DND-41 (cell line): Measurements from ENCODE around the gene AKAP6.

Experiments used
- EZH2 ChIP-seq: IDR thresholded peaks from 3 replicates; pipeline ENCODE4 v1.6.1; 2012; ENCODE audit warnings: borderline replicate concordance, low read depth, mild to moderate bottlenecking, moderate library complexity, low read length, inconsistent platforms; ENCODE audit not compliant: severe bottlenecking
- TF ChIP-seq, protein P1 (sequence below): IDR thresholded peaks from 2 replicates; pipeline ENCODE4 v1.5.1; 2012; ENCODE audit warnings: borderline replicate concordance, low read length, moderate library complexity, mild to moderate bottlenecking; ENCODE audit not compliant: poor library complexity, severe bottlenecking; ENCODE audit errors: extremely low read depth

DNA sequence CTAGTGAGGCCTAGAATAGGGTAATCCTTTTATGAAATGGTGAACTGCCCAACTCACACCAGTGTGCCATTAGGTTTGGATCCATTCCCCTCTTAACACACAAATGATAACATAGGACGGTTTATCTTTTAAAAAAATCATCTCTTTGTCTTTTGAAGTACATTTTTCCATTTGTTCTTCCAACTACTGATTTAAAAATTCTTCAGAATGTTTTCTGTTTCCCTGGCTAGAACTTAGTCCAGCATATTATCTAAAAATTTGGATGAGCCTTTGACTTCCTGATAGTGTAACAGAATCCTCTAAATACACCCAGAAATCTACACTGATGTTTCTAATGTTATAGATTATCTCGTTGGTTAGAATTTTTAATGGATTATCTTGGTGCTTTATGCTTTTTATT, 359.8 kb downstream of the AKAP6 start:
- TF ChIP-seq, protein P1, sequence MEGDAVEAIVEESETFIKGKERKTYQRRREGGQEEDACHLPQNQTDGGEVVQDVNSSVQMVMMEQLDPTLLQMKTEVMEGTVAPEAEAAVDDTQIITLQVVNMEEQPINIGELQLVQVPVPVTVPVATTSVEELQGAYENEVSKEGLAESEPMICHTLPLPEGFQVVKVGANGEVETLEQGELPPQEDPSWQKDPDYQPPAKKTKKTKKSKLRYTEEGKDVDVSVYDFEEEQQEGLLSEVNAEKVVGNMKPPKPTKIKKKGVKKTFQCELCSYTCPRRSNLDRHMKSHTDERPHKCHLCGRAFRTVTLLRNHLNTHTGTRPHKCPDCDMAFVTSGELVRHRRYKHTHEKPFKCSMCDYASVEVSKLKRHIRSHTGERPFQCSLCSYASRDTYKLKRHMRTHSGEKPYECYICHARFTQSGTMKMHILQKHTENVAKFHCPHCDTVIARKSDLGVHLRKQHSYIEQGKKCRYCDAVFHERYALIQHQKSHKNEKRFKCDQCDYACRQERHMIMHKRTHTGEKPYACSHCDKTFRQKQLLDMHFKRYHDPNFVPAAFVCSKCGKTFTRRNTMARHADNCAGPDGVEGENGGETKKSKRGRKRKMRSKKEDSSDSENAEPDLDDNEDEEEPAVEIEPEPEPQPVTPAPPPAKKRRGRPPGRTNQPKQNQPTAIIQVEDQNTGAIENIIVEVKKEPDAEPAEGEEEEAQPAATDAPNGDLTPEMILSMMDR: no peak
- TF ChIP-seq EZH2: no peak
